ENCODE data around the gene SLC47A2. TPM values are rescaled to one million over a fixed set of nuclear protein-coding genes. Genes with fewer than 3 reads are reported as not detected.

The SLC47A2 gene
- total RNA-seq, 1 donor from 2014 or later: not detected

GRCh38 chr17:19656336-19656735 is 60.0 kb downstream of the SLC47A2 start:
- no peak overlapping the region for H3K4me3 Mint-ChIP-seq (ENCODE audit: unreplicated experiment)
- no peaks in the 10 kb centered on the region for H3K4me1 Mint-ChIP-seq (ENCODE audit: unreplicated experiment)
- no peak overlapping the region for H3K27ac Mint-ChIP-seq (ENCODE audit: unreplicated experiment)
- H3K27me3 Mint-ChIP-seq (ENCODE audit: unreplicated experiment): peaks cover 5% of the 10 kb centered on the region
- peaks cover 27% of the 10 kb centered on the region for H3K36me3 Mint-ChIP-seq (ENCODE audit: low read depth, unreplicated experiment)
- no peak for DNase-seq (ENCODE audit: low spot score)
- TF ChIP-seq CTCF (IDR thresholded peaks at IDR 0.05; ENCODE audit: unreplicated experiment): no peak
- no peaks in the 10 kb centered on the region for H3K9me3 Mint-ChIP-seq (ENCODE audit: unreplicated experiment)

GRCh38 chr17:19654896-19655295 is 61.5 kb downstream of the SLC47A2 start:
- no peak overlapping the region for H3K27ac Mint-ChIP-seq (ENCODE audit: unreplicated experiment)
- no peaks in the 10 kb centered on the region for H3K4me1 Mint-ChIP-seq (ENCODE audit: unreplicated experiment)
- no peaks in the 10 kb centered on the region for H3K9me3 Mint-ChIP-seq (ENCODE audit: unreplicated experiment)
- H3K36me3 Mint-ChIP-seq (ENCODE audit: low read depth, unreplicated experiment): peaks cover 27% of the 10 kb centered on the region
- peaks cover 5% of the 10 kb centered on the region for H3K27me3 Mint-ChIP-seq (ENCODE audit: unreplicated experiment)
- no peak for DNase-seq (ENCODE audit: low spot score)
- no peak overlapping the region for H3K4me3 Mint-ChIP-seq (ENCODE audit: unreplicated experiment)
- TF ChIP-seq CTCF (IDR thresholded peaks at IDR 0.05; ENCODE audit: unreplicated experiment): no peak

- Mint-ChIP-seq H3K36me3 (ENCODE audit: low read depth, unreplicated experiment) (peaks cover 27% of the 10 kb centered on the region), H3K4me3 (ENCODE audit: unreplicated experiment) (no peak overlapping the region), H3K9me3 (ENCODE audit: unreplicated experiment) (no peaks in the 10 kb centered on the region)
Observed at GRCh38 chr17:19654342-19654886, 62.0 kb downstream of the SLC47A2 start.

GRCh38 chr17:19652595-19652994 is 63.8 kb downstream of the SLC47A2 start:
- Mint-ChIP-seq H3K9me3 (ENCODE audit: unreplicated experiment) (no peaks in the 10 kb centered on the region), H3K4me3 (ENCODE audit: unreplicated experiment) (no peak overlapping the region), H3K27ac (ENCODE audit: unreplicated experiment) (no peak overlapping the region), H3K27me3 (ENCODE audit: unreplicated experiment) (peaks cover 12% of the 10 kb centered on the region), H3K36me3 (ENCODE audit: low read depth, unreplicated experiment) (peaks cover 26% of the 10 kb centered on the region), H3K4me1 (ENCODE audit: unreplicated experiment) (peaks cover 11% of the 10 kb centered on the region)
- TF ChIP-seq CTCF (IDR thresholded peaks at IDR 0.05; ENCODE audit: unreplicated experiment): no peak
- no peak for DNase-seq (ENCODE audit: low spot score)

More at GRCh38 chr17:19654342-19654886, 62.0 kb downstream of the SLC47A2 start:
- no peak for DNase-seq (ENCODE audit: low spot score)
- TF ChIP-seq CTCF (IDR thresholded peaks at IDR 0.05; ENCODE audit: unreplicated experiment): no peak
- Mint-ChIP-seq H3K4me1 (ENCODE audit: unreplicated experiment) (peaks cover 2% of the 10 kb centered on the region), H3K27ac (ENCODE audit: unreplicated experiment) (no peak overlapping the region), H3K27me3 (ENCODE audit: unreplicated experiment) (peaks cover 5% of the 10 kb centered on the region)

- Mint-ChIP-seq H3K4me3 (ENCODE audit: unreplicated experiment) (no peak overlapping the region), H3K27me3 (ENCODE audit: unreplicated experiment) (peaks cover 13% of the 10 kb centered on the region), H3K4me1 (ENCODE audit: unreplicated experiment) (peaks cover 16% of the 10 kb centered on the region), H3K9me3 (ENCODE audit: unreplicated experiment) (no peaks in the 10 kb centered on the region), H3K27ac (ENCODE audit: unreplicated experiment) (no peak overlapping the region), H3K36me3 (ENCODE audit: low read depth, unreplicated experiment) (peaks cover 26% of the 10 kb centered on the region)
- no peak for TF ChIP-seq CTCF (IDR thresholded peaks at IDR 0.05; ENCODE audit: unreplicated experiment)
- no peak for DNase-seq (ENCODE audit: low spot score)
Observed at GRCh38 chr17:19651451-19652238, 64.7 kb downstream of the SLC47A2 start.

All from endothelial cell (in vitro differentiated cells).